B cell (primary cell): Measurements from ENCODE around the gene SYT17.

Experiments used
- EZH2 ChIP-seq: IDR thresholded peaks from 2 replicates; pipeline ENCODE4 v1.6.1; 2012; ENCODE audit warnings: borderline replicate concordance, low read depth, mild to moderate bottlenecking, moderate library complexity, low read length; ENCODE audit not compliant: insufficient read depth, poor library complexity, severe bottlenecking
- TF ChIP-seq, protein P1 (sequence below): fragments of 200-600 bp; IDR thresholded peaks from one replicate; pipeline ENCODE4 v1.8.0; 2022; ENCODE audit warnings: antibody characterized with exemption, mild to moderate bottlenecking

GRCh38 chr16:19131825-19132218, 36.2 kb upstream of the SYT17 start:
- TF ChIP-seq, protein P1, sequence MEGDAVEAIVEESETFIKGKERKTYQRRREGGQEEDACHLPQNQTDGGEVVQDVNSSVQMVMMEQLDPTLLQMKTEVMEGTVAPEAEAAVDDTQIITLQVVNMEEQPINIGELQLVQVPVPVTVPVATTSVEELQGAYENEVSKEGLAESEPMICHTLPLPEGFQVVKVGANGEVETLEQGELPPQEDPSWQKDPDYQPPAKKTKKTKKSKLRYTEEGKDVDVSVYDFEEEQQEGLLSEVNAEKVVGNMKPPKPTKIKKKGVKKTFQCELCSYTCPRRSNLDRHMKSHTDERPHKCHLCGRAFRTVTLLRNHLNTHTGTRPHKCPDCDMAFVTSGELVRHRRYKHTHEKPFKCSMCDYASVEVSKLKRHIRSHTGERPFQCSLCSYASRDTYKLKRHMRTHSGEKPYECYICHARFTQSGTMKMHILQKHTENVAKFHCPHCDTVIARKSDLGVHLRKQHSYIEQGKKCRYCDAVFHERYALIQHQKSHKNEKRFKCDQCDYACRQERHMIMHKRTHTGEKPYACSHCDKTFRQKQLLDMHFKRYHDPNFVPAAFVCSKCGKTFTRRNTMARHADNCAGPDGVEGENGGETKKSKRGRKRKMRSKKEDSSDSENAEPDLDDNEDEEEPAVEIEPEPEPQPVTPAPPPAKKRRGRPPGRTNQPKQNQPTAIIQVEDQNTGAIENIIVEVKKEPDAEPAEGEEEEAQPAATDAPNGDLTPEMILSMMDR: no peak
- no peak for TF ChIP-seq EZH2
